Hematopoietic multipotent progenitor cell treated with erythropoietin and hydrocortisone succinate and interleukin-3 and kit ligand, for 4 days (in vitro differentiated cells): ENCODE results near the gene TESPA1.

Source experiments
- DNase-seq: peaks from one replicate; pipeline ENCODE4 v3.0.0-alpha.2; 2015

TESPA1 gene

GRCh38 chr12:54941659-54942058 lies 42.9 kb downstream of the TESPA1 start:
- DNase-seq, result no peak

- no peak for DNase-seq
Observed at GRCh38 chr12:54940727-54941315, 43.7 kb downstream of the TESPA1 start.

GRCh38 chr12:54937929-54938328 lies 46.6 kb downstream of the TESPA1 start:
- no peak for DNase-seq

- no peak for DNase-seq
Observed at GRCh38 chr12:54937376-54937775, 47.2 kb downstream of the TESPA1 start.

GRCh38 chr12:54936736-54937135 lies 47.8 kb downstream of the TESPA1 start:
- DNase-seq, result no peak

GRCh38 chr12:54935235-54935951 lies 49.2 kb downstream of the TESPA1 start:
- peak; percentile 80 for DNase-seq

- DNase-seq, result no peak
Observed at GRCh38 chr12:54934419-54934818, 50.1 kb downstream of the TESPA1 start.

- DNase-seq, result peak; percentile 89
Observed at GRCh38 chr12:54933376-54933775, 51.2 kb downstream of the TESPA1 start.

- peak; percentile 45 for DNase-seq
Observed at GRCh38 chr12:54932691-54933090, 51.9 kb downstream of the TESPA1 start.

GRCh38 chr12:54932038-54932437 lies 52.5 kb downstream of the TESPA1 start:
- peak; percentile 51 for DNase-seq

- no peak for DNase-seq
Observed at GRCh38 chr12:54929998-54930397, 54.6 kb downstream of the TESPA1 start.

GRCh38 chr12:54926246-54926645 lies 58.3 kb downstream of the TESPA1 start:
- no peak for DNase-seq

GRCh38 chr12:54924972-54925707 lies 59.4 kb downstream of the TESPA1 start:
- no peak for DNase-seq

GRCh38 chr12:54917001-54917488 lies 67.5 kb downstream of the TESPA1 start:
- no peak for DNase-seq
